A549 (cell line): ENCODE measurements around the gene DUSP2. TPM values are rescaled to one million over a fixed set of nuclear protein-coding genes. Genes with fewer than 3 reads are reported as not detected.

Experiments
- ATAC-seq, 2 experiments: fragments of 200-7000 bp in 1 of 2; fragments of >200 bp in 1 of 2; cut with Nextera tagmentation in 1 of 2; cut with Tn5 transposase in 1 of 2; 3 replicates each; pipeline versions ENCODE4 v1.8.0 to v1.9.1; 2018 to 2020; ENCODE audit warnings: mild to moderate bottlenecking in 1 of 2, moderate library complexity in 1 of 2
- CTCF ChIA-PET: fragments of 300-600 bp; sonication (Branson Sonifier 250); formaldehyde crosslinking; extraction: SDS; loops from one replicate; lab custom pipeline; 2021; ENCODE audit warnings: antibody characterized with exemption, inconsistent platforms; lab: Yijun Ruan, JAX
- POLR2A ChIA-PET: fragments of 350-600 bp; formaldehyde crosslinking; extraction: SDS; loops from one replicate; lab custom pipeline; 2021; ENCODE audit warnings: antibody characterized with exemption, inconsistent platforms; lab: Yijun Ruan, JAX
- DNase-seq, 2 experiments: peaks; one replicate each; pipeline versions ENCODE4 v3.0.0 to v3.0.0-alpha.2; 2011 to 2016; ENCODE audit warnings: low read depth in 1 of 2, low spot score in 1 of 2
- FAIRE-seq: peaks from 2 replicates; lab custom pipeline; 2011; peaks lifted over from hg19 to GRCh38; lab: Jason Lieb, UNC
- H3K27ac ChIP-seq, 2 experiments: fragments of >200 bp; sonication (Bioruptor Twin); formaldehyde crosslinking; 3 replicates each; pipeline ENCODE4 v1.5.1; 2016 to 2017
- H3K4me1 ChIP-seq: fragments of >200 bp; sonication (Bioruptor Twin); formaldehyde crosslinking; 3 replicates; pipeline ENCODE4 v1.6.1; 2016
- H3K4me2 ChIP-seq: fragments of >200 bp; sonication (Bioruptor Twin); formaldehyde crosslinking; 3 replicates; pipeline ENCODE4 v1.6.1; 2016
- H3K4me3 ChIP-seq: fragments of >200 bp; sonication (Bioruptor Twin); formaldehyde crosslinking; 3 replicates; pipeline ENCODE4 v1.5.1; 2016
- H3K9me3 ChIP-seq: fragments of >200 bp; sonication (Bioruptor Twin); formaldehyde crosslinking; 3 replicates; pipeline ENCODE4 v1.6.1; 2016
- ATOH8 ChIP-seq: fragments of 250-450 bp; sonication (Bioruptor Pico); IDR thresholded peaks from 2 replicates; pipeline ENCODE4 v1.5.0; 2020; ENCODE audit warnings: low read depth, mild to moderate bottlenecking, moderate library complexity
- BHLHE40 ChIP-seq: IDR thresholded peaks from 2 replicates; pipeline ENCODE4 v1.6.1; 2012; ENCODE audit warnings: low read depth, low read length, inconsistent platforms
- CBX2 ChIP-seq: fragments of 200-600 bp; sonication (generic); IDR thresholded peaks from 2 replicates; pipeline ENCODE4 v1.6.1; 2016; ENCODE audit warnings: low read depth, mild to moderate bottlenecking, borderline replicate concordance
- CBX8 ChIP-seq: fragments of 200-600 bp; sonication (generic); IDR thresholded peaks from 2 replicates; pipeline ENCODE4 v1.6.1; 2016
- CEBPB ChIP-seq, 2 experiments: fragments of >200 bp in 1 of 2; sonication (Bioruptor Twin) in 1 of 2; formaldehyde crosslinking in 1 of 2; IDR thresholded peaks; 2 replicates each; pipeline ENCODE4 v1.6.1; 2012 to 2016
- CTCF ChIP-seq: fragments of >200 bp; sonication (Bioruptor Twin); formaldehyde crosslinking; IDR thresholded peaks from 3 replicates; pipeline ENCODE4 v1.5.1; 2016
- E2F6 ChIP-seq: IDR thresholded peaks from 2 replicates; pipeline ENCODE4 v1.6.1; 2012; ENCODE audit warnings: low read depth, borderline replicate concordance
- ESRRA ChIP-seq: fragments of 150-350 bp; IDR thresholded peaks from 2 replicates; pipeline ENCODE4 v1.6.1; 2014; ENCODE audit warnings: mild to moderate bottlenecking, low read length, borderline replicate concordance
- FOSB ChIP-seq: fragments of 250-450 bp; sonication (Bioruptor Pico); IDR thresholded peaks from 2 replicates; pipeline ENCODE4 v1.5.0; 2020; ENCODE audit warnings: mild to moderate bottlenecking, moderate library complexity
- FOXS1 ChIP-seq: fragments of 250-450 bp; sonication (Bioruptor Pico); IDR thresholded peaks from 2 replicates; pipeline ENCODE4 v1.5.0; 2020; ENCODE audit warnings: mild to moderate bottlenecking, moderate library complexity
- HES2 ChIP-seq: fragments of >200 bp; sonication (Bioruptor Twin); formaldehyde crosslinking; IDR thresholded peaks from 2 replicates; pipeline ENCODE4 v1.6.1; 2016
- HOXA7 ChIP-seq: fragments of 250-450 bp; sonication (Bioruptor Pico); IDR thresholded peaks from 2 replicates; pipeline ENCODE4 v1.5.0; 2020; ENCODE audit warnings: mild to moderate bottlenecking, moderate library complexity
- HOXB5 ChIP-seq: fragments of 250-450 bp; sonication (Bioruptor Pico); IDR thresholded peaks from 2 replicates; pipeline ENCODE4 v1.5.0; 2020; ENCODE audit warnings: mild to moderate bottlenecking, moderate library complexity
- JUN ChIP-seq, 2 experiments: fragments of >200 bp; sonication (Bioruptor Twin); formaldehyde crosslinking; IDR thresholded peaks; 2 replicates in 1 of 2; 3 replicates in 1 of 2; pipeline ENCODE4 v1.6.1; 2016 to 2017
- KDM5A ChIP-seq: fragments of 200-600 bp; sonication (generic); IDR thresholded peaks from 2 replicates; pipeline ENCODE4 v1.6.1; 2016; ENCODE audit warnings: antibody characterized with exemption, mild to moderate bottlenecking
- MAX ChIP-seq: IDR thresholded peaks from 2 replicates; pipeline ENCODE4 v1.6.1; 2012
- MAZ ChIP-seq: fragments of 150-350 bp; IDR thresholded peaks from 2 replicates; pipeline ENCODE4 v1.6.1; 2014; ENCODE audit warnings: antibody characterized with exemption, low read depth, low read length, borderline replicate concordance
- NFE2L2 ChIP-seq: fragments of 150-350 bp; conservative IDR thresholded peaks from 2 replicates; pipeline ENCODE4 v1.6.1; 2014; ENCODE audit warnings: low read length
- RAD21 ChIP-seq, 2 experiments: fragments of >200 bp in 1 of 2; sonication (Bioruptor Twin) in 1 of 2; formaldehyde crosslinking in 1 of 2; IDR thresholded peaks in 1 of 2; conservative IDR thresholded peaks in 1 of 2; 2 replicates in 1 of 2; 3 replicates in 1 of 2; pipeline ENCODE4 v1.6.1; 2012 to 2018; ENCODE audit warnings: inconsistent platforms in 1 of 2
- SMC3 ChIP-seq: fragments of >200 bp; sonication (Bioruptor Twin); formaldehyde crosslinking; IDR thresholded peaks from 3 replicates; pipeline ENCODE4 v1.6.1; 2018; ENCODE audit warnings: inconsistent platforms
- TP53 ChIP-seq: fragments of 250-450 bp; sonication (Bioruptor Pico); IDR thresholded peaks from 2 replicates; pipeline ENCODE4 v1.5.0; 2021; ENCODE audit warnings: mild to moderate bottlenecking, moderate library complexity
- ZNF302 ChIP-seq: fragments of 250-450 bp; sonication (Bioruptor Pico); IDR thresholded peaks from 2 replicates; pipeline ENCODE4 v1.9.0; 2021; ENCODE audit warnings: inconsistent platforms, mild to moderate bottlenecking, moderate library complexity
- WGBS: methylation state at CpG from one replicate; pipeline ENCODE4 v1.1.6; 2017; ENCODE audit errors: missing lambda C conversion rate; 5-methylcytosine and 5-hydroxymethylcytosine counted together
- polyA plus RNA-seq, 4 experiments: library from polyadenylated mRNA; depleted of rRNA in 3 of 4; stranded (reverse); fragments of >200 nt; fragmentation: RNase III in 1 of 4; extraction: RNeasy Plus Mini Kit Qiagen cat#74134 plus additional on column Dnase treatment in 1 of 4; gene quantifications; 2 replicates in 3 of 4; 3 replicates in 1 of 4; pipeline ENCODE4 v1.2.3, GENCODE V29; 2011 to 2017

DUSP2 gene
- polyA plus RNA-seq, 2 of the 4 experiments (the other 2 are of a cell fraction), result 0.26 to 0.27 TPM

GRCh38 chr2:96174251-96175144 is 29.3 kb upstream of the DUSP2 start:
- TF ChIP-seq HOXA7 (CRISPR knock-in tag) (no peak), MAZ (no peak), CBX8 (no peak), JUN (IDR thresholded peaks at IDR 0.05) (no peak), RAD21 (conservative IDR thresholded peaks at IDR 0.05 in 1 of 2, IDR thresholded peaks at IDR 0.05 in 1 of 2) (peak; percentile 86 to 88), HES2 (no peak), ZNF302 (CRISPR knock-in tag) (no peak), BHLHE40 (no peak), SMC3 (peak; percentile 92), CTCF (peak; percentile 83), KDM5A (no peak), CBX2 (no peak)
- DNase-seq (peak; percentile 72 to 75), ATAC-seq (peak; percentile 97 to 99), FAIRE-seq (no peak)
- Histone ChIP-seq H3K4me3 (no peak overlapping the region), H3K4me1 (no peaks in the 10 kb centered on the region), H3K9me3 (0 out of 3 replicates have a peak, but pooled peaks cover 4% of the 10 kb centered on the region), H3K27ac (no peak overlapping the region), H3K4me2 (no peak overlapping the region)
- WGBS, result 33% methylated on average over 8 of the region's 8 CpGs
- POLR2A ChIA-PET, result interaction anchor here (0.7 kb wide), 1 partner anchor 182 kb away, joined by 3 read pairs; no protein-coding TSS in a partner anchor
- CTCF ChIA-PET, result interaction anchor here (0.6 to 4.1 kb wide), 42 partner anchors 8 to 335 kb away, joined by 3 to 57 read pairs (median 5); partner anchors contain the start of genes ADRA2B, ANKRD36C and ASTL

GRCh38 chr2:96171831-96172230 is 26.6 kb upstream of the DUSP2 start:
- Histone ChIP-seq H3K4me3 (no peak overlapping the region), H3K4me1 (no peaks in the 10 kb centered on the region), H3K4me2 (no peak overlapping the region), H3K27ac (no peak overlapping the region)
- 91% methylated on average over 15 of the region's 15 CpGs for WGBS
- DNase-seq (no peak), FAIRE-seq (no peak)
- POLR2A ChIA-PET, result no interaction called here
- TF ChIP-seq NFE2L2, result no peak
- TF ChIP-seq E2F6, result no peak
- no peak for TF ChIP-seq HOXA7 (CRISPR knock-in tag)
- no peak for TF ChIP-seq MAX
- TF ChIP-seq CEBPB (IDR thresholded peaks at IDR 0.05), result no peak
- TF ChIP-seq HOXB5 (CRISPR knock-in tag), result no peak
- no peak for TF ChIP-seq ESRRA
- TF ChIP-seq TP53 (CRISPR knock-in tag), result no peak
- no peak for TF ChIP-seq ATOH8 (CRISPR knock-in tag)
- no peak for TF ChIP-seq FOSB (CRISPR knock-in tag)
- TF ChIP-seq CTCF, result no peak
- TF ChIP-seq CBX2, result no peak
- TF ChIP-seq FOXS1 (CRISPR knock-in tag), result no peak
- TF ChIP-seq, all 56 proteins: peak for 0
- H3K9me3 ChIP-seq, result 0 out of 3 replicates have a peak, but pooled peaks cover 4% of the 10 kb centered on the region
- CTCF ChIA-PET, result interaction anchor here (1.3 kb wide), 2 partner anchors 149 to 179 kb away, joined by 3 read pairs; no protein-coding TSS in a partner anchor
- ATAC-seq, result no peak
